Left ventricle myocardium inferior (tissue), 1 donor: ENCODE data around the gene MICOS13. TPM values are rescaled to one million over a fixed set of nuclear protein-coding genes. Genes with fewer than 3 reads are reported as not detected.

Experiments used
- DNase-seq: peaks from one replicate; pipeline ENCODE4 v3.0.0-alpha.2; 2020
- H3K27ac ChIP-seq: fragments of 200-600 bp; replicated peaks from 2 replicates; pipeline ENCODE4 v1.8.0; 2021
- H3K27me3 ChIP-seq: fragments of 200-600 bp; 2 replicates; pipeline ENCODE4 v1.8.0; 2021; ENCODE audit warnings: low read depth
- H3K36me3 ChIP-seq: fragments of 200-600 bp; 2 replicates; pipeline ENCODE4 v1.8.0; 2021
- H3K4me1 ChIP-seq: fragments of 200-600 bp; 2 replicates; pipeline ENCODE4 v1.8.0; 2021
- H3K4me3 ChIP-seq: fragments of 200-600 bp; 2 replicates; pipeline ENCODE4 v1.8.0; 2021; ENCODE audit warnings: mild to moderate bottlenecking, moderate library complexity
- H3K9me3 ChIP-seq: fragments of 200-600 bp; replicated peaks from 2 replicates; pipeline ENCODE4 v1.8.0; 2021
- intact Hi-C: fragments of 100-400 bp; cut with micrococcal nuclease; formaldehyde crosslinking; loops from one replicate; pipeline ENCODE4 v1.11.0; 2022
- total RNA-seq: library from RNA; stranded (reverse); fragmentation: NEBNext Ultra II Directional; extraction: Animal tissue kit (Norgen Biotek cat#: 25700); gene quantifications from one replicate; pipeline ENCODE4 v1.2.1, GENCODE V29; 2021
- TF ChIP-seq, protein P1 (sequence below): fragments of 200-600 bp; IDR thresholded peaks from 2 replicates; pipeline ENCODE4 v1.8.0; 2021; ENCODE audit warnings: antibody characterized with exemption, mild to moderate bottlenecking, borderline replicate concordance
- donor health status: DM: no; HTN: yes; CAD: no; lungs with severe emphysema.

MICOS13 gene
- total RNA-seq, 1 donor from 2014 or later = 155 TPM

DNA sequence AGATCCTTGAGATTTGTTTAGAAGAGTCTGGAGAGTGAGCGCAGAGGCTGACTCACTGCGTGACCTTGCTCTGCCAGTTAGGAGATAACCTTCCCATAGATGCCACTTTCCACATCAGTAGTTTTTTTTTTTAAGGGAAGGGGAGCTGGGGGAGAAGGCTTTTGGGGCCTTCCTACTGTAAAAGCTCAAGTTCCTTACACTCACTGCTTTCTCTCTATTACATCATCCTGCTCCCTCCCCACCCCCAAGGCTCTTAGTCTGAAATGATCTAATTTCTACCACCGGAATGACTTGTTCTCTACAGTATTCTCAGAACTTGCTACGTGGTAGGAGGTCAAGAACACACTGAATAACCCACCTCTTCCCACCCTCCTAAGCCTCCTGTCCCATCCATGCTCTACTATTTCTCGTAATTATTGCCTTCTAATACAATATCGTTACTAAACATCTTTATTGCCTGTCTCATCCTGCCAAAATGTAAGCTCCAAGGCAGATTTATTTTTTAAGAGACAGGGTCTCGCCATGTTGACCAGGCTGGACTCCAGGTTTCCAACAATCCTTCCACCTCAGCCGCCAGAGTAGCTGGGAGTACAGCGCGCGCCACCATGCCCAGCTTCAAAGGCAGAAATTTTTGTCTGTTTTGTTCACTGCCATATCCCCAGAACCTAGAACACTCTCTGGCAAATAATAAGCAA, 38.4 kb upstream of the MICOS13 start:
- DNase-seq = no peak
- Histone ChIP-seq H3K9me3 (no peaks in the 10 kb centered on the region), H3K36me3 (peaks cover 6% of the 10 kb centered on the region), H3K27me3 (no peaks in the 10 kb centered on the region), H3K4me1 (peaks cover 53% of the 10 kb centered on the region), H3K27ac (peak overlapping the region; percentile 100), H3K4me3 (peak overlapping the region; percentile 98)
- TF ChIP-seq, protein P1, sequence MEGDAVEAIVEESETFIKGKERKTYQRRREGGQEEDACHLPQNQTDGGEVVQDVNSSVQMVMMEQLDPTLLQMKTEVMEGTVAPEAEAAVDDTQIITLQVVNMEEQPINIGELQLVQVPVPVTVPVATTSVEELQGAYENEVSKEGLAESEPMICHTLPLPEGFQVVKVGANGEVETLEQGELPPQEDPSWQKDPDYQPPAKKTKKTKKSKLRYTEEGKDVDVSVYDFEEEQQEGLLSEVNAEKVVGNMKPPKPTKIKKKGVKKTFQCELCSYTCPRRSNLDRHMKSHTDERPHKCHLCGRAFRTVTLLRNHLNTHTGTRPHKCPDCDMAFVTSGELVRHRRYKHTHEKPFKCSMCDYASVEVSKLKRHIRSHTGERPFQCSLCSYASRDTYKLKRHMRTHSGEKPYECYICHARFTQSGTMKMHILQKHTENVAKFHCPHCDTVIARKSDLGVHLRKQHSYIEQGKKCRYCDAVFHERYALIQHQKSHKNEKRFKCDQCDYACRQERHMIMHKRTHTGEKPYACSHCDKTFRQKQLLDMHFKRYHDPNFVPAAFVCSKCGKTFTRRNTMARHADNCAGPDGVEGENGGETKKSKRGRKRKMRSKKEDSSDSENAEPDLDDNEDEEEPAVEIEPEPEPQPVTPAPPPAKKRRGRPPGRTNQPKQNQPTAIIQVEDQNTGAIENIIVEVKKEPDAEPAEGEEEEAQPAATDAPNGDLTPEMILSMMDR = no peak
- intact Hi-C loops = no loop called here

DNA sequence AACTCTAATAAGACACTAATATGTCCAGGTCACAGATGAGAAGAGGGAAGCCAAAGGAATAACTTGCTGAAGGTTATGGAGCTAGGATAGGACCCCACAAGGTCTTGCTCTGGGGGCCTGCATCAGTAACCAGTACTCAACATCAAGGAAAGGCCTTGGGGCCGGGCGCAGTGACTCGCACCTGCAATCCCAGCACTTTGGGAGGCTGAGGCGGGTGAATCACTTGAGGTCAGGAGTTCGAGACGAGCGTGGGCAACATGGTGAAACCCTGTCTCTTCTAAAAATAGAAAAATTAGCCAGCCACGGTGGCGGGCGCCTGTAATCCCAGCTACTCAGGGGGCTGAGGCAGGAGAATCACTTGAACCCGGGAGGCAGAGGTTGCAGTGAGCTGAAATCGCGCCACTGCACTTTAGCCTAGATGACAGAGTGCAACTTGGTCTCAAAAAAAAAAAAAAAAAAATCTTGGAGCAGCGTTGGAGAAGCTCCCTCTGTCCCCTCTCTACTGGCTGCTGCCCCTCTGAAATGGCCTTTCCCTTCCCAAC, 37.8 kb upstream of the MICOS13 start:
- H3K36me3 ChIP-seq = peaks cover 12% of the 10 kb centered on the region
- no peak for DNase-seq
- intact Hi-C loops = no loop called here
- peaks cover 53% of the 10 kb centered on the region for H3K4me1 ChIP-seq
- H3K27me3 ChIP-seq = no peaks in the 10 kb centered on the region
- H3K27ac ChIP-seq = peak overlapping the region; percentile 100
- peak overlapping the region; percentile 98 for H3K4me3 ChIP-seq
- TF ChIP-seq, protein P1 = no peak
- H3K9me3 ChIP-seq = no peaks in the 10 kb centered on the region

DNA sequence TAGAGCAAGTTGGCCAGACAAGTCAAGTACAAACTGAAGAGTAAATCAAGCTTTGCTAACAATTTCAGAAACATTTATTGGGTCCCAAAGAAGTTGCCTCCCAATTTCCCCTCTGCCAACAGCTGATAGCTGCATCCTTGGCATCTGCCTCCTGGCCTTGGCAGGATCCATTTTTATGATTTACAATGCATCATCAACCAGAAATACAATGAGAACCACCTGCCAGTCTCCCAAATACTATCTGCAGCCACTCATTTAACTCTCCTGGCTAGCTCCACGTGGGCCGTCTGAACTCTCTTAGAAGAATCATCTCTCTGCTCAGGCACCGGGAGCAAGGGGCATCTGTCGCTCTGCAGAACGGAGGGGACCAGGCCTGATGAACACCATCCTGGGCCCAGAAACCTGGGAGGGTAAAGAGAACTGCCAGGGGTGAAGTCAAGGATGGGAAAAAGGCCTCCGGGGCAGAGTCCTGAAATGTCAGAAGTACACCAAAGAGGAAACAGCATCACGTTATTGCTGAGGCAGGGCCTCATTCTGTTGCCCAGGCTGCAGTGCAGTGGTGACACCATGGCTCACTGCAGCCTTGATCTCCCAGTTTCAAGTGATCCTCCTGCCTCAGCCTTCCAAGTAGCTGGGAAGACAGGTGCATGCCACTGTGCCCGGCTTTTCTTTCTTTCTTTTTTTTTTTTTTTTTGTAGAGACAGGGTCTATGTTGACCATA, 37.1 kb upstream of the MICOS13 start:
- Histone ChIP-seq H3K4me1 (peaks cover 53% of the 10 kb centered on the region), H3K36me3 (peaks cover 19% of the 10 kb centered on the region), H3K9me3 (no peaks in the 10 kb centered on the region), H3K4me3 (no peak overlapping the region), H3K27me3 (no peaks in the 10 kb centered on the region), H3K27ac (peak overlapping the region; percentile 100)
- intact Hi-C loops = no loop called here
- TF ChIP-seq, protein P1 = no peak
- DNase-seq = no peak

DNA sequence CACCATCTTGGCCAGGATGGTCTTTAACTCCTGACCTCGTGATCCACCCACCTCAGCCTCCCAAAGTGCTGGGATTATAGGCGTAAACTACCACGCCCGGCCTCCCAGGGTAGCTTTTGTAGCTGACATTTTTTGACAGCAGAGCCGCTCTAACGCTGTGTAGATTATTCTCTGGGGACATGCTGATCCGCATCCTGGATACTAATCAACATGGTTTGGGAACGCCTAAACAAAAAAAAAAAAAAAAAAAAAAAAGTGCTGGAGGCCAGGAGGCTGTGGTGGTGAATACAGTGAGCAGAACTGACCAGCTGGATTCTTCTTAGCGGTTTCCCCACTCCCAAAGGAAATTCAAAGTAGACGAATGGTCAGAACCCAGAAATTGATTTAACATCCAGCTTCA, 34.5 kb upstream of the MICOS13 start:
- intact Hi-C loops = no loop called here
- no peak for DNase-seq

DNA sequence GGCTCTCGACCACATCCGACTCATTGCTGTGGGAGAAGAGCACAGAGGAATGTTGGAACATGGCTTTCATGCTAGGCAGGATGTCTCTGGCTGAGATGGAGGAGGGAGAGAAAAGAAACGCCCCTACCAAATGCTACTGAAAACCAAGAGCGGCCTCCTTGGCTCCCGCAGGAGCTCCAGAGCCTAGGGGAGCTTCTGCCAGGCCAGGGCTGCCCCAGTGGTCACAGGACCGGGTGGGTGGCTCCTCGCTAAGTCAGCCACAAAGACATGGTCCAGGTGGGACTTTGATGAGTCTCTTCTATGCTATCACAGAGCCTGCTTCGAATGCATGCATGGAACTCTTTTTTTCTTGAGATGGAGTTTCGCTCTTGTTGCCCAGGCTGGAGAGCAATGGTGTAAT, 32.9 kb upstream of the MICOS13 start:
- DNase-seq = no peak

More for the DNA sequence above, 34.5 kb upstream of the MICOS13 start:
- Histone ChIP-seq H3K36me3 (peaks cover 45% of the 10 kb centered on the region), H3K4me1 (peaks cover 46% of the 10 kb centered on the region), H3K4me3 (no peak overlapping the region), H3K9me3 (no peaks in the 10 kb centered on the region), H3K27me3 (no peaks in the 10 kb centered on the region), H3K27ac (peak overlapping the region; percentile 54)
- TF ChIP-seq, protein P1 = no peak

More for the DNA sequence above, 32.9 kb upstream of the MICOS13 start:
- intact Hi-C loops = no loop called here
- no peak overlapping the region for H3K27ac ChIP-seq
- peaks cover 30% of the 10 kb centered on the region for H3K4me1 ChIP-seq
- H3K9me3 ChIP-seq = no peaks in the 10 kb centered on the region
- H3K27me3 ChIP-seq = no peaks in the 10 kb centered on the region
- H3K4me3 ChIP-seq = no peak overlapping the region
- H3K36me3 ChIP-seq = peaks cover 52% of the 10 kb centered on the region
- TF ChIP-seq, protein P1 = no peak
